CD14-positive monocyte (primary cell): ENCODE data around the gene C5orf22. TPM values are rescaled to one million over a fixed set of nuclear protein-coding genes. Genes with fewer than 3 reads are reported as not detected.

Source experiments
- DNase-seq, 3 donors: peaks; one replicate each; pipeline ENCODE4 v3.0.0-alpha.2; 2011 to 2022
- H2AFZ ChIP-seq: 2 replicates; pipeline ENCODE4 v1.6.0; 2012; ENCODE audit warnings: mild to moderate bottlenecking, low read depth, low read length, inconsistent platforms; ENCODE audit not compliant: insufficient read depth, poor library complexity, severe bottlenecking
- H3K27ac ChIP-seq, 2 donors: 1 replicate in 1 of 2; 2 replicates in 1 of 2; pipeline ENCODE4 v1.5.1; 2012 to 2013; ENCODE audit warnings: low read length in 2 of 2, control low read depth in 1 of 2, inconsistent platforms in 1 of 2, low read depth in 1 of 2, mild to moderate bottlenecking in 1 of 2
- H3K27me3 ChIP-seq, 2 donors: one replicate each; pipeline versions ENCODE4 v1.6.0 to v1.6.1; 2011 to 2013; ENCODE audit warnings: low read length in 2 of 2; ENCODE audit not compliant: control insufficient read depth in 2 of 2, insufficient read depth in 2 of 2
- H3K36me3 ChIP-seq, 2 donors: replicated peaks in 1 of 2; 1 replicate in 1 of 2; 2 replicates in 1 of 2; pipeline versions ENCODE4 v1.5.1 to v1.6.1; 2012 to 2013; ENCODE audit warnings: low read length in 2 of 2, control low read depth in 1 of 2, inconsistent platforms in 1 of 2, mild to moderate bottlenecking in 1 of 2; ENCODE audit not compliant: insufficient read depth in 2 of 2, control insufficient read depth in 1 of 2
- H3K4me1 ChIP-seq, 2 donors: 1 replicate in 1 of 2; 2 replicates in 1 of 2; pipeline versions ENCODE4 v1.5.1 to v1.6.1; 2012 to 2013; ENCODE audit warnings: low read length in 2 of 2, control low read depth in 1 of 2, inconsistent platforms in 1 of 2, mild to moderate bottlenecking in 1 of 2, moderate library complexity in 1 of 2; ENCODE audit not compliant: insufficient read depth in 2 of 2, control insufficient read depth in 1 of 2
- H3K4me2 ChIP-seq: replicated peaks from 2 replicates; pipeline ENCODE3; 2012; ENCODE audit warnings: low read length, moderate library complexity, mild to moderate bottlenecking; ENCODE audit not compliant: poor library complexity, severe bottlenecking; ENCODE audit errors: extremely low read depth
- H3K4me3 ChIP-seq, 3 experiments: fragments of 200-600 bp in 1 of 3; sonication (generic) in 1 of 3; replicated peaks in 1 of 3; 1 replicate in 2 of 3; 2 replicates in 1 of 3; pipeline ENCODE4 v1.5.1; 2011 to 2013; ENCODE audit warnings: low read length in 3 of 3, mild to moderate bottlenecking in 3 of 3, control low read depth in 2 of 3, low read depth in 2 of 3, inconsistent platforms in 1 of 3, moderate library complexity in 1 of 3
- H3K79me2 ChIP-seq: 2 replicates; pipeline ENCODE4 v1.6.0; 2012; ENCODE audit warnings: mild to moderate bottlenecking, control low read depth, inconsistent platforms, low read length, moderate library complexity; ENCODE audit not compliant: insufficient read depth
- H3K9ac ChIP-seq: 2 replicates; pipeline ENCODE4 v1.6.0; 2017; ENCODE audit warnings: low read length, mild to moderate bottlenecking; ENCODE audit not compliant: insufficient read depth, poor library complexity, severe bottlenecking
- H3K9me3 ChIP-seq, 2 donors: replicated peaks in 1 of 2; 1 replicate in 1 of 2; 2 replicates in 1 of 2; pipeline versions ENCODE4 v1.5.1 to v1.6.1; 2012 to 2013; ENCODE audit warnings: low read length in 2 of 2, control low read depth in 1 of 2; ENCODE audit not compliant: control insufficient read depth in 1 of 2, insufficient read depth in 1 of 2
- H4K20me1 ChIP-seq: 2 replicates; pipeline ENCODE4 v1.6.0; 2012; ENCODE audit warnings: mild to moderate bottlenecking, low read length, control low read depth, moderate library complexity; ENCODE audit not compliant: insufficient read depth
- H3K27ac Mint-ChIP-seq, 7 donors: one replicate each; pipeline ENCODE4 v1.8.0; 2020; ENCODE audit warnings: mild to moderate bottlenecking in 7 of 7, mixed read lengths in 7 of 7, moderate library complexity in 6 of 7, inconsistent platforms in 2 of 7
- H3K27me3 Mint-ChIP-seq, 3 donors: one replicate each; pipeline ENCODE4 v1.8.0; 2021 to 2022; ENCODE audit warnings: low read depth in 3 of 3, mild to moderate bottlenecking in 3 of 3, mixed read lengths in 3 of 3, moderate library complexity in 3 of 3, inconsistent platforms in 1 of 3
- H3K36me3 Mint-ChIP-seq, 2 donors: one replicate each; pipeline ENCODE4 v1.8.0; 2020; ENCODE audit warnings: mixed read lengths in 2 of 2, inconsistent platforms in 1 of 2, mild to moderate bottlenecking in 1 of 2
- H3K4me1 Mint-ChIP-seq: one replicate; pipeline ENCODE4 v1.8.0; 2020; ENCODE audit warnings: mild to moderate bottlenecking, mixed read lengths
- H3K4me3 Mint-ChIP-seq, 2 donors: one replicate each; pipeline ENCODE4 v1.8.0; 2020; ENCODE audit warnings: mild to moderate bottlenecking in 2 of 2, mixed read lengths in 2 of 2, moderate library complexity in 1 of 2
- H3K9me3 Mint-ChIP-seq, 7 donors: one replicate each; pipeline ENCODE4 v1.8.0; 2020 to 2022; ENCODE audit warnings: mixed read lengths in 7 of 7, mild to moderate bottlenecking in 6 of 7, moderate library complexity in 6 of 7, inconsistent platforms in 2 of 7
- CTCF ChIP-seq: fragments of 200-600 bp; IDR thresholded peaks from one replicate; pipeline ENCODE4 v1.8.0; 2022; ENCODE audit warnings: antibody characterized with exemption, mild to moderate bottlenecking
- WGBS: methylation state at CpG from one replicate; pipeline ENCODE4 v1.1.5; 2013; ENCODE audit warnings: missing lambda C conversion rate; ENCODE audit not compliant: insufficient coverage; 5-methylcytosine and 5-hydroxymethylcytosine counted together
- intact Hi-C, 2 donors: fragments of 100-400 bp; cut with micrococcal nuclease; formaldehyde crosslinking; loops; one replicate each; pipeline versions ENCODE4 v1.15.0 to v1.15.1; 2023
- polyA plus RNA-seq, 3 donors: library from polyadenylated mRNA; depleted of rRNA in 1 of 3; unstranded in 2 of 3; stranded (reverse) in 1 of 3; fragments of 300-500 nt in 2 of 3; fragments of >200 nt in 1 of 3; fragmentation: Illumina TruSeq in 2 of 3; gene quantifications; 1 replicate in 2 of 3; 2 replicates in 1 of 3; pipeline ENCODE4 v1.2.3, GENCODE V29; 2012 to 2021

Gene C5orf22
- polyA plus RNA-seq, 3 donors = 5.8 to 20.2 (median 19.9) TPM

- no CpG with 5 or more reads among the region's 4 CpGs for WGBS
- no peak for DNase-seq
- H3K9ac ChIP-seq = no peak overlapping the region
- no peak overlapping the region for H3K4me2 ChIP-seq
- H3K4me3 ChIP-seq = no peak overlapping the region
- H3K4me1 ChIP-seq = no peaks in the 10 kb centered on the region
- no peak overlapping the region for H3K27ac ChIP-seq
- H3K79me2 ChIP-seq = no peaks in the 10 kb centered on the region
- H2AFZ ChIP-seq = no peak overlapping the region
- no peaks in the 10 kb centered on the region for H4K20me1 ChIP-seq
- no peaks in the 10 kb centered on the region for H3K27me3 ChIP-seq
- Mint-ChIP-seq H3K36me3 (peaks cover 87 to 93% of the 10 kb centered on the region in 2 donors), H3K27me3 (no peaks in the 10 kb centered on the region), H3K4me3 (no peak overlapping the region), H3K9me3 (peaks cover 0 to 3% (median 0%) of the 10 kb centered on the region in 7 donors), H3K4me1 (no peaks in the 10 kb centered on the region), H3K27ac (no peak overlapping the region)
- no peaks in the 10 kb centered on the region for H3K9me3 ChIP-seq
- TF ChIP-seq CTCF = no peak
- intact Hi-C loops = no loop called here
- peaks cover 88 to 100% of the 10 kb centered on the region in 2 donors for H3K36me3 ChIP-seq
Observed at GRCh38 chr5:31500256-31500655, 31.8 kb upstream of the C5orf22 start.

- H2AFZ ChIP-seq = no peak overlapping the region
- H3K4me3 ChIP-seq = no peak overlapping the region
- peaks cover 73 to 90% of the 10 kb centered on the region in 2 donors for H3K36me3 ChIP-seq
- 95% methylated on average over 3 of the region's 4 CpGs for WGBS
- no peak overlapping the region for H3K27ac ChIP-seq
- no peak for DNase-seq
- H3K9ac ChIP-seq = no peak overlapping the region
- no peak overlapping the region for H3K4me2 ChIP-seq
- H3K79me2 ChIP-seq = no peaks in the 10 kb centered on the region
- intact Hi-C loops = no loop called here
- H3K9me3 ChIP-seq = no peaks in the 10 kb centered on the region
- Mint-ChIP-seq H3K4me3 (no peak overlapping the region), H3K4me1 (no peaks in the 10 kb centered on the region), H3K9me3 (no peaks in the 10 kb centered on the region), H3K27ac (peak overlapping the region in 1 of 7 donors; percentile 16), H3K27me3 (peaks cover 0 to 1% (median 0%) of the 10 kb centered on the region in 3 donors), H3K36me3 (peaks cover 78 to 93% of the 10 kb centered on the region in 2 donors)
- no peak for TF ChIP-seq CTCF
- H3K27me3 ChIP-seq = no peaks in the 10 kb centered on the region
- H4K20me1 ChIP-seq = no peaks in the 10 kb centered on the region
- no peaks in the 10 kb centered on the region for H3K4me1 ChIP-seq
Observed at GRCh38 chr5:31502506-31502905, 29.6 kb upstream of the C5orf22 start.
